ENCODE results near the gene KLHDC4. TPM values are rescaled to one million over a fixed set of nuclear protein-coding genes. Genes with fewer than 3 reads are reported as not detected.

KLHDC4 gene
- total RNA-seq, 4 donors from 2014 or later = 17.0 to 51.6 (median 23.2) TPM

- TF ChIP-seq, protein P1, sequence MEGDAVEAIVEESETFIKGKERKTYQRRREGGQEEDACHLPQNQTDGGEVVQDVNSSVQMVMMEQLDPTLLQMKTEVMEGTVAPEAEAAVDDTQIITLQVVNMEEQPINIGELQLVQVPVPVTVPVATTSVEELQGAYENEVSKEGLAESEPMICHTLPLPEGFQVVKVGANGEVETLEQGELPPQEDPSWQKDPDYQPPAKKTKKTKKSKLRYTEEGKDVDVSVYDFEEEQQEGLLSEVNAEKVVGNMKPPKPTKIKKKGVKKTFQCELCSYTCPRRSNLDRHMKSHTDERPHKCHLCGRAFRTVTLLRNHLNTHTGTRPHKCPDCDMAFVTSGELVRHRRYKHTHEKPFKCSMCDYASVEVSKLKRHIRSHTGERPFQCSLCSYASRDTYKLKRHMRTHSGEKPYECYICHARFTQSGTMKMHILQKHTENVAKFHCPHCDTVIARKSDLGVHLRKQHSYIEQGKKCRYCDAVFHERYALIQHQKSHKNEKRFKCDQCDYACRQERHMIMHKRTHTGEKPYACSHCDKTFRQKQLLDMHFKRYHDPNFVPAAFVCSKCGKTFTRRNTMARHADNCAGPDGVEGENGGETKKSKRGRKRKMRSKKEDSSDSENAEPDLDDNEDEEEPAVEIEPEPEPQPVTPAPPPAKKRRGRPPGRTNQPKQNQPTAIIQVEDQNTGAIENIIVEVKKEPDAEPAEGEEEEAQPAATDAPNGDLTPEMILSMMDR (IDR thresholded peaks at IDR 0.05; ENCODE audit: low read depth) = no peak
These were observed 83.7 kb downstream of the KLHDC4 start for GRCh38 chr16:87681981-87682570.

DNA sequence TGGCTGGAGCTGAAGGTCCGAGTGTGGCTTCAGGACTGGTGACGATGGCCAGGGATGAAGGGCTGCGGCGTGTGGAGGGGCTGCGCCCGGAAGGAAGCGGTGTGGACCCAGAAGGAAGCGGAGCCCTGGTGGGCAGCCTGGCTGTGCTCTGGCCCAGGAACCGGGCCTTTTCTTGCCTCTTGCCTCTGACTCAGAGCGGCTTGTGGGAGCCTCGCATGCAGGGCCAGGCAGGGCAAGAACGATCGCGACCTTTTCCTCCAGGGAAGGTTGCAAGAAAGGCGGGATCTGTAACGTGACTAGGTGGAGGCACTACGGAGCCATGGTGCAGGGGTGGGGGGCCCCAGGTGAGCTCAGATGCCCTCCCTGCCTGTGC, 85.5 kb downstream of the KLHDC4 start:
- TF ChIP-seq, protein P1 (IDR thresholded peaks at IDR 0.05; ENCODE audit: low read depth) = no peak

DNA sequence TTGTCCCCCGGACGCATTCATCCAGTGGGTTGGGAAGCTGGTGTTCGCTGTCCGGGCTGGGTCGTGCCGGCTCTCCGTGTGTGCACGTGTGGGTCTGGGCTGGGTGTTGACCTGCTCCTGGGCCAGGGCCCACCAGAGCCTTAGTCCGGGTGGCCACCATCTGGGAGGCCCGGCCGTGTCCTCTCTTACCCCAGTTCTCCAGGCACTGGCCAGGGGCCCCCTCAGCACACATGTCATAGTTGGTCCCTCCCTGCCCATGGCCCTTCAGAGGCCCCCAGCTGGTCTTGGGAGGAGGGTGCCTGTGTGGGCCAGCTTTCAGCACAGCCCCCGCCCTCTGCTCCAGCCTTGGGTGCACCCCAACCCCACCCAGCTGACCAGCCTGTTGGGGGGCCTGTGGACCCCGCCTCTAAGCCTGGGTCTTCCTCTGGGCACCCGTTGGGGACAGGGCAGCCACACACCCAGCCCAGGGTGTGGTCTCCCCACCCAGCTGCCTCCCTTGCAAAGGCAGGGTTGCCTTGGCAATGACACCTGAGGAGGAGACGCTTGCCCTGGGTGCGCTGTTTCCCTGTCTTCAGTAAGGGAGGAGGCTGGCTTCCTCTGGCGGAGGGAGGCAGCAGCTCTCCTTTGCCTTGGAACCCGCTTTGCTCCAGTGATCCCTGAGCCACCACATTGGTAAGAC, 86.1 kb downstream of the KLHDC4 start:
- TF ChIP-seq, protein P1 (IDR thresholded peaks at IDR 0.05; ENCODE audit: low read depth) = no peak

- TF ChIP-seq, protein P1 (IDR thresholded peaks at IDR 0.05; ENCODE audit: low read depth) = no peak
These were observed 87.2 kb downstream of the KLHDC4 start for GRCh38 chr16:87678618-87679017.

DNA sequence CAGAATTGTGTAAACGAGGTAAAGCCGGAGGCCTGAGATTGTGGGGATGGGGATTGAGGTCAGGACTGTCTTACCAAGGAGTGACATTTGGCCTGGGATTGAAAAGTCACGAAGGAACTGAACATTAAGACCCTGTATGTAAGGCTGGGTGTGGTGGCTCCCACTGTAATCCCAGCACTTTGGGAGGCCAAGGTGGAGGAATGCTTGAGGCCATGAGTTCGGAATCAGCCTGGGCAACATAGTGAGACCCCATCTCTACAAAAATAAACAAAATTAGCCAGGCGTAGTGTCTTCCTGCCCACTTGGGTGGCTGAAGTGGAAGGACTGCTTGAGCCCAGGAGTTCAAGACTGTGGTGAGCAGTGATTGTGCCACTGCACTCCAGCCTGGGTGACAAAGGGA, 88.0 kb downstream of the KLHDC4 start:
- TF ChIP-seq, protein P1 (IDR thresholded peaks at IDR 0.05; ENCODE audit: low read depth) = no peak

DNA sequence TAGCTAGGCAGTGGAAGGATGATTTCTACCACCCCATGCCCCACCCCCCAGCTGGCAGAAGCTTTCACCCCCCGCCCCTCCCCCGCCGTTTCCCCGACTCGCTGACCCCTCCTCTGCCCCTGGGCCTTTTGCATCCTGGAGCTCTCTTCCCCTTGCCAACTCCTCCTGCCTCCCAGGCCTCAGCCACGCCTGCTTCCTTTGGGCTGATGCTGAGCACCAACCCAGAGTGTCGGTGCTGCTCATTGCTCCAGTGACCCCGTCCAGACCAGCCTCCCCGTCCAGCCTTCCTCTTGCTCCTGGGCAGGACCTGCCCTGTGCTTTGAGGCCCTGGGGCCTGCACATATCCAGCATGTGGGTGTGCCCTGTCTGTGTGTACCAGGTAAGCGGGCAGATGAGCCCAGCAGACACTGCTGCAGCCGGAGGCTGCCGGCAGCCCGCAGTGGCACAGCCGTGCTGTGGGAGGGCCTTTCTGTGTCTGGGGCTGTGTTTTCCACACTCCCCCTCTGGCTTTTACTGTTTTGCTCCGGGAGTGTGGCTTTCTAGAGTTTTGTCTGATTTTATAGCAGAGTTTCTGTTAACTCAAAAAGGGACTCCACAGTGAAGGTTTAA, 90.6 kb downstream of the KLHDC4 start:
- TF ChIP-seq, protein P1 (IDR thresholded peaks at IDR 0.05; ENCODE audit: low read depth) = no peak

GRCh38 chr16:87674419-87674818, 91.4 kb downstream of the KLHDC4 start:
- TF ChIP-seq, protein P1 (IDR thresholded peaks at IDR 0.05; ENCODE audit: low read depth) = no peak

Data from subcutaneous adipose tissue (tissue), 4 donors.